ENCODE results near the gene AP3D1. TPM values are rescaled to one million over a fixed set of nuclear protein-coding genes. Genes with fewer than 3 reads are reported as not detected.
A peak's percentile ranks its signal among the peaks of the same experiment; 100 is the strongest.

The AP3D1 gene
- total RNA-seq, 1 donor from 2014 or later, result 109 TPM

- intact Hi-C loops (cut with DNase I), result no loop called here
- no peaks in the 10 kb centered on the region for H3K36me3 ChIP-seq
- no peaks in the 10 kb centered on the region for H3K27me3 ChIP-seq
- no peak overlapping the region for H3K4me3 ChIP-seq
- peaks cover 74% of the 10 kb centered on the region for H3K4me1 ChIP-seq
- H3K27ac ChIP-seq, result peak overlapping the region; percentile 99
- ATAC-seq (no peak), DNase-seq (no peak)
- no peak for TF ChIP-seq CTCF (IDR thresholded peaks at IDR 0.05)
- no peaks in the 10 kb centered on the region for H3K9me3 ChIP-seq
These were observed 93.6 kb downstream of the AP3D1 start for GRCh38 chr19:2057484-2058469.

- Histone ChIP-seq H3K36me3 (no peaks in the 10 kb centered on the region), H3K27ac (peak overlapping the region; percentile 99), H3K4me3 (no peak overlapping the region), H3K27me3 (no peaks in the 10 kb centered on the region), H3K4me1 (peaks cover 74% of the 10 kb centered on the region), H3K9me3 (no peaks in the 10 kb centered on the region)
- ATAC-seq (no peak), DNase-seq (no peak)
- TF ChIP-seq CTCF (IDR thresholded peaks at IDR 0.05), result no peak
- intact Hi-C loops (cut with DNase I), result no loop called here
These were observed 94.6 kb downstream of the AP3D1 start for GRCh38 chr19:2056837-2057192.

GRCh38 chr19:2055931-2056836 lies 95.2 kb downstream of the AP3D1 start:
- Histone ChIP-seq H3K27ac (peak overlapping the region; percentile 93), H3K4me1 (peaks cover 80% of the 10 kb centered on the region), H3K27me3 (no peaks in the 10 kb centered on the region), H3K4me3 (peak overlapping the region; percentile 42), H3K9me3 (no peaks in the 10 kb centered on the region), H3K36me3 (no peaks in the 10 kb centered on the region)
- TF ChIP-seq CTCF (IDR thresholded peaks at IDR 0.05), result peak; percentile 11
- DNase-seq, result peak; percentile 69
- intact Hi-C loops (cut with DNase I), result no loop called here
- peak; percentile 1 for ATAC-seq

- H3K27ac ChIP-seq, result peak overlapping the region; percentile 93
- no peak for ATAC-seq
These were observed 96.6 kb downstream of the AP3D1 start for GRCh38 chr19:2054763-2055162.

More at GRCh38 chr19:2054763-2055162, 96.6 kb downstream of the AP3D1 start:
- H3K4me1 ChIP-seq, result peaks cover 69% of the 10 kb centered on the region
- no peaks in the 10 kb centered on the region for H3K27me3 ChIP-seq
- no peak overlapping the region for H3K4me3 ChIP-seq
- no peaks in the 10 kb centered on the region for H3K36me3 ChIP-seq
- no peak for DNase-seq
- H3K9me3 ChIP-seq, result no peaks in the 10 kb centered on the region
- TF ChIP-seq CTCF (IDR thresholded peaks at IDR 0.05), result no peak
- intact Hi-C loops (cut with DNase I), result no loop called here

Measured in upper lobe of right lung (tissue), 1 donor.